K562 (cell line): ENCODE results near the gene DNMT3A. TPM values are rescaled to one million over a fixed set of nuclear protein-coding genes. Genes with fewer than 3 reads are reported as not detected.

ENCODE experiments used
- ATAC-seq: fragments of 200-7000 bp; cut with Tn5 transposase; 3 replicates; pipeline ENCODE4 v1.9.1; 2020; ENCODE audit warnings: moderate library complexity
- BruUV-seq: library from RNA; stranded (reverse); fragments of 400-500 nt; replicated peaks from 2 replicates; lab custom pipeline; 2021; lab: Mats Ljungman, UMichigan
- CTCF ChIA-PET: fragments of 300-600 bp; formaldehyde crosslinking; extraction: SDS; loops from one replicate; lab custom pipeline; 2021; ENCODE audit warnings: low intra/inter-chr PET ratio; lab: Yijun Ruan, JAX
- POLR2A ChIA-PET: fragments of 300-600, 350-650 bp; sonication (Branson Sonifier 250); formaldehyde crosslinking; extraction: SDS; loops from one replicate; lab custom pipeline; 2021; ENCODE audit warnings: antibody characterized with exemption, inconsistent platforms; lab: Yijun Ruan, JAX
- DNase-seq, 4 experiments: peaks; one replicate each; pipeline versions ENCODE4 v3.0.0 to v3.0.0-alpha.2; 2011 to 2018; ENCODE audit warnings: low spot score in 3 of 4, mixed read lengths in 3 of 4; ENCODE audit errors: extremely low read depth in 1 of 4
- FAIRE-seq: peaks from 2 replicates; lab custom pipeline; 2011; peaks lifted over from hg19 to GRCh38; lab: Jason Lieb, UNC
- H2AFZ ChIP-seq: 2 replicates; pipeline ENCODE4 v1.6.0; 2011; ENCODE audit warnings: low read depth, low read length, control low read depth, inconsistent platforms
- H3K27ac ChIP-seq: fragments of 200-600 bp; 3 replicates; pipeline ENCODE4 v1.8.0; 2011; ENCODE audit warnings: low read depth, mild to moderate bottlenecking, control low read depth, inconsistent platforms, low read length, moderate library complexity, mixed read lengths; ENCODE audit errors: extremely low read depth
- H3K27me3 ChIP-seq, 2 experiments: fragments of 300-600 bp in 1 of 2; 2 replicates in 1 of 2; 3 replicates in 1 of 2; pipeline versions ENCODE4 v1.6.0 to v1.8.0; 2011; ENCODE audit warnings: inconsistent platforms in 2 of 2, low read length in 2 of 2, mild to moderate bottlenecking in 1 of 2, mixed read lengths in 1 of 2, moderate library complexity in 1 of 2; ENCODE audit not compliant: control insufficient read depth in 2 of 2, insufficient read depth in 2 of 2
- H3K36me3 ChIP-seq: fragments of 300-600 bp; 3 replicates; pipeline ENCODE4 v1.8.0; 2011; ENCODE audit warnings: mild to moderate bottlenecking, low read length, inconsistent platforms; ENCODE audit not compliant: control insufficient read depth, insufficient read depth
- H3K4me1 ChIP-seq, 2 experiments: fragments of 200-600 bp in 1 of 2; replicated peaks in 1 of 2; 2 replicates in 1 of 2; 3 replicates in 1 of 2; pipeline versions ENCODE4 v1.5.1 to v1.8.0; 2011; ENCODE audit warnings: inconsistent platforms in 2 of 2, low read length in 2 of 2, mild to moderate bottlenecking in 1 of 2, mixed read lengths in 1 of 2, moderate library complexity in 1 of 2; ENCODE audit not compliant: control insufficient read depth in 2 of 2, insufficient read depth in 2 of 2
- H3K4me2 ChIP-seq: 2 replicates; pipeline ENCODE4 v1.6.1; 2011; ENCODE audit warnings: low read length, control low read depth, inconsistent platforms, mixed read lengths; ENCODE audit not compliant: insufficient read depth
- H3K4me3 ChIP-seq: fragments of 200-600 bp; sonication (generic), shearing (Covaris generic); 2 replicates; pipeline ENCODE4 v1.5.1; 2016; ENCODE audit warnings: control low read depth, inconsistent platforms
- H3K79me2 ChIP-seq: fragments of 200-600 bp; 3 replicates; pipeline ENCODE4 v1.8.0; 2011; ENCODE audit warnings: low read length, inconsistent platforms; ENCODE audit not compliant: control insufficient read depth, insufficient read depth
- H3K9ac ChIP-seq, 2 experiments: 2 replicates each; pipeline versions ENCODE4 v1.6.0 to v1.6.1; 2011; ENCODE audit warnings: low read depth in 2 of 2, low read length in 2 of 2, control low read depth in 1 of 2, inconsistent platforms in 1 of 2, mild to moderate bottlenecking in 1 of 2, mixed read lengths in 1 of 2; ENCODE audit not compliant: insufficient read depth in 1 of 2
- H3K9me1 ChIP-seq: one replicate; pipeline ENCODE4 v1.6.0; 2011; ENCODE audit warnings: inconsistent platforms, mild to moderate bottlenecking, low read length, moderate library complexity; ENCODE audit not compliant: control insufficient read depth, insufficient read depth
- H3K9me3 ChIP-seq: replicated peaks from 2 replicates; pipeline ENCODE4 v1.5.1; 2011; ENCODE audit warnings: low read depth, low read length, inconsistent platforms; ENCODE audit not compliant: control insufficient read depth, insufficient read depth
- H4K20me1 ChIP-seq: replicated peaks from 2 replicates; pipeline ENCODE4 v1.6.1; 2011; ENCODE audit warnings: low read length, inconsistent platforms, mixed read lengths; ENCODE audit not compliant: control insufficient read depth, insufficient read depth
- FUS ChIP-seq: fragments of 200-400 bp; formaldehyde crosslinking; optimal IDR thresholded peaks from 2 replicates; pipeline ENCODE3; 2017; ENCODE audit warnings: low read depth, low read length
- HNRNPK ChIP-seq: fragments of 200-400 bp; formaldehyde crosslinking; IDR thresholded peaks from one replicate; pipeline ENCODE4 v1.6.1; 2018; ENCODE audit warnings: mild to moderate bottlenecking, low read depth, low read length; ENCODE audit not compliant: poor library complexity, severe bottlenecking
- KDM1A ChIP-seq, 2 experiments: fragments of 450-650 bp; IDR thresholded peaks; 2 replicates each; pipeline ENCODE4 v1.6.1; 2016; ENCODE audit warnings: mild to moderate bottlenecking in 2 of 2
- LARP7 ChIP-seq: fragments of 450-650 bp; IDR thresholded peaks from 2 replicates; pipeline ENCODE4 v1.6.1; 2016
- POLR2AphosphoS5 ChIP-seq: IDR thresholded peaks from 2 replicates; pipeline ENCODE4 v1.6.1; 2011; ENCODE audit warnings: mild to moderate bottlenecking, low read depth, low read length, moderate library complexity; ENCODE audit not compliant: control insufficient read depth, insufficient read depth
- ZFP36 ChIP-seq: fragments of 150-350 bp; IDR thresholded peaks from 2 replicates; pipeline ENCODE4 v1.6.1; 2018; ENCODE audit warnings: low read length, low read depth; ENCODE audit not compliant: partially characterized antibody
- ZNF764 ChIP-seq: fragments of 250-450 bp; sonication (Bioruptor Pico); IDR thresholded peaks from 2 replicates; pipeline ENCODE4 v1.4.0; 2020; ENCODE audit warnings: low read depth, mild to moderate bottlenecking, moderate library complexity
- WGBS: fragments of 100-300 bp; shearing (Covaris generic); methylation state at CpG from one replicate; pipeline ENCODE4 v1.1.6; 2016; ENCODE audit warnings: low coverage, mixed read lengths; ENCODE audit not compliant: insufficient coverage; ENCODE audit errors: missing lambda C conversion rate; 5-methylcytosine and 5-hydroxymethylcytosine counted together
- in situ Hi-C: fragments of 300-500 bp; cut with MboI; formaldehyde crosslinking; loops from 4 replicates; pipeline ENCODE4 v1.15.0; 2018; ENCODE audit warnings: inconsistent platforms, mixed read lengths
- intact Hi-C: fragments of 100-400 bp; cut with micrococcal nuclease; formaldehyde crosslinking; loops from 2 replicates; pipeline ENCODE4 v1.14.2; 2022
- polyA plus RNA-seq, 8 experiments: library from polyadenylated mRNA; depleted of rRNA in 4 of 8; stranded (reverse) in 5 of 8; unstranded in 3 of 8; fragments of >200 nt; fragmentation: Nextera tagmentation in 2 of 8; fragmentation: Illumina TruSeq in 1 of 8; extraction: Ambion mirVana in 2 of 8; extraction: Trizol in 1 of 8; gene quantifications; 2 replicates each; pipeline versions ENCODE4 v1.2.1 to v1.2.3, GENCODE V29; 2011 to 2014; ENCODE audit warnings: inconsistent platforms in 1 of 8, missing spikeins in 1 of 8
- total RNA-seq, 7 experiments: library from RNA; depleted of rRNA in 6 of 7; stranded (reverse); fragments of >200 nt in 6 of 7; fragmentation: Illumina TruSeq in 2 of 7; extraction: Trizol in 2 of 7; gene quantifications; 2 replicates each; pipeline versions ENCODE4 v1.2.1 to v1.2.3, GENCODE V29; 2011 to 2021; ENCODE audit warnings: low replicate concordance in 1 of 7
- TF ChIP-seq, protein P1 (sequence below): fragments of 450-650 bp; formaldehyde crosslinking; IDR thresholded peaks from 2 replicates; pipeline ENCODE4 v1.4.0; 2022; ENCODE audit warnings: missing genetic modification characterization
- TF ChIP-seq, protein P2 (sequence below): fragments of 250-450 bp; sonication (Bioruptor Pico); IDR thresholded peaks from 2 replicates; pipeline ENCODE4 v1.5.0; 2021; ENCODE audit warnings: mild to moderate bottlenecking, borderline replicate concordance

The DNMT3A gene
- total and polyA plus RNA-seq, 9 of the 15 experiments (the other 6 are each of a cell fraction or from before 2014, with no cell fraction given): 3.0 to 16.0 (median 6.1) TPM

DNA sequence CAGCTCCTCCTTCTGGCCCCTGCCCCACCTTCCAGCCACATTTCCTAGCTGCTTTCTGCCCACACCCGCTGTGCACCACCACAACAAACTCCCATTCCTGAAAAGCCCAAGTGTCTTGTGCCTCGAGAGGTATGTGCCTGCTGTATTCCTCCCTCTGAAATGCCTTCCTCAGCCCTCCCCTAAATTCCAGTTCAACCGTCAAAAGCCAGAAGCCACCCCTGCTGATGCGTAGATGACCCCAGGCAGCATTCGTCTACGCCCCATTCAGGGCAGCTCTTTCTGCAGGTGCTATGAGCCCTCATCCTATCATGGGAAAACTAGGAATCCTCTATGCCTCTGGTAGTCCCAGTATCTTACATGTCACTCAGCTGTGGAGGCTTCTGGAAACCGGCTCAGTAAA, 71.7 kb downstream of the DNMT3A start:
- no peak for ATAC-seq
- peaks cover 0 to 4% of the 10 kb centered on the region in 2 experiments; a peak in 4 of 5 replicates for H3K4me1 ChIP-seq
- H4K20me1 ChIP-seq: no peaks in the 10 kb centered on the region
- TF ChIP-seq HNRNPK: no peak
- no peak for TF ChIP-seq ZNF764 (CRISPR knock-in tag)
- no peak for TF ChIP-seq FUS
- no peak for FAIRE-seq
- no peaks in the 10 kb centered on the region for H3K9me3 ChIP-seq
- H3K27me3 ChIP-seq: peaks cover 0 to 4% of the 10 kb centered on the region in 2 experiments; a peak in 2 of 5 replicates
- intact Hi-C loops: no loop called here
- no peaks in the 10 kb centered on the region for H3K9me1 ChIP-seq
- H2AFZ ChIP-seq: no peak overlapping the region
- H3K27ac ChIP-seq: no peak overlapping the region
- no peaks in the 10 kb centered on the region for H3K36me3 ChIP-seq
- ChIA-PET CTCF (no interaction called here), POLR2A (interaction anchor here (1.7 kb wide), 1 partner anchor 16 kb away, joined by 6 read pairs; no protein-coding TSS in a partner anchor)
- in situ Hi-C loops: no loop called here
- no peak for DNase-seq
- 24% methylated on average over 7 of the region's 7 CpGs for WGBS
- no peak overlapping the region for H3K4me3 ChIP-seq
- BruUV-seq: no TSS peak
- no peak overlapping the region for H3K4me2 ChIP-seq
- no peak overlapping the region; a peak in 1 of 4 replicates for H3K9ac ChIP-seq
- H3K79me2 ChIP-seq: no peaks in the 10 kb centered on the region

GRCh38 chr2:25269233-25269632, 72.5 kb downstream of the DNMT3A start:
- 18% methylated on average over 3 of the region's 3 CpGs for WGBS
- TF ChIP-seq ZFP36 (peak; percentile 94), POLR2AphosphoS5 (no peak), LARP7 (no peak), KDM1A (IDR thresholded peaks at IDR 0.05) (0 out of 4 replicates have a peak, but pooled peaks of 1 of the 2 experiments have one; percentile 7)
- TF ChIP-seq, protein P1, sequence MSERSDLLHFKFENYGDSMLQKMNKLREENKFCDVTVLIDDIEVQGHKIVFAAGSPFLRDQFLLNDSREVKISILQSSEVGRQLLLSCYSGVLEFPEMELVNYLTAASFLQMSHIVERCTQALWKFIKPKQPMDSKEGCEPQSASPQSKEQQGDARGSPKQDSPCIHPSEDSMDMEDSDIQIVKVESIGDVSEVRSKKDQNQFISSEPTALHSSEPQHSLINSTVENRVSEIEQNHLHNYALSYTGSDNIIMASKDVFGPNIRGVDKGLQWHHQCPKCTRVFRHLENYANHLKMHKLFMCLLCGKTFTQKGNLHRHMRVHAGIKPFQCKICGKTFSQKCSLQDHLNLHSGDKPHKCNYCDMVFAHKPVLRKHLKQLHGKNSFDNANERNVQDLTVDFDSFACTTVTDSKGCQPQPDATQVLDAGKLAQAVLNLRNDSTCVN (CRISPR knock-in tag): no peak
- TF ChIP-seq, protein P2, sequence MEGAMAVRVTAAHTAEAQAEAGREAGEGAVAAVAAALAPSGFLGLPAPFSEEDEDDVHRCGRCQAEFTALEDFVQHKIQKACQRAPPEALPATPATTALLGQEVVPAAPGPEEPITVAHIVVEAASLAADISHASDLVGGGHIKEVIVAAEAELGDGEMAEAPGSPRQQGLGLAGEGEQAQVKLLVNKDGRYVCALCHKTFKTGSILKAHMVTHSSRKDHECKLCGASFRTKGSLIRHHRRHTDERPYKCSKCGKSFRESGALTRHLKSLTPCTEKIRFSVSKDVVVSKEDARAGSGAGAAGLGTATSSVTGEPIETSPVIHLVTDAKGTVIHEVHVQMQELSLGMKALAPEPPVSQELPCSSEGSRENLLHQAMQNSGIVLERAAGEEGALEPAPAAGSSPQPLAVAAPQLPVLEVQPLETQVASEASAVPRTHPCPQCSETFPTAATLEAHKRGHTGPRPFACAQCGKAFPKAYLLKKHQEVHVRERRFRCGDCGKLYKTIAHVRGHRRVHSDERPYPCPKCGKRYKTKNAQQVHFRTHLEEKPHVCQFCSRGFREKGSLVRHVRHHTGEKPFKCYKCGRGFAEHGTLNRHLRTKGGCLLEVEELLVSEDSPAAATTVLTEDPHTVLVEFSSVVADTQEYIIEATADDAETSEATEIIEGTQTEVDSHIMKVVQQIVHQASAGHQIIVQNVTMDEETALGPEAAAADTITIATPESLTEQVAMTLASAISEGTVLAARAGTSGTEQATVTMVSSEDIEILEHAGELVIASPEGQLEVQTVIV: no peak

More at GRCh38 chr2:25269233-25269632, 72.5 kb downstream of the DNMT3A start:
- no peak overlapping the region for H2AFZ ChIP-seq
- CTCF ChIA-PET: no interaction called here
- no peaks in the 10 kb centered on the region for H3K79me2 ChIP-seq
- POLR2A ChIA-PET: interaction anchor here (1.7 kb wide), 1 partner anchor 17 kb away, joined by 6 read pairs; no protein-coding TSS in a partner anchor
- no peaks in the 10 kb centered on the region for H3K9me3 ChIP-seq
- in situ Hi-C loops: no loop called here
- no peak overlapping the region; a peak in 1 of 4 replicates for H3K9ac ChIP-seq
- no peak overlapping the region for H3K27ac ChIP-seq
- peaks cover 0 to 4% of the 10 kb centered on the region in 2 experiments; a peak in 2 of 5 replicates for H3K27me3 ChIP-seq
- H3K4me3 ChIP-seq: no peak overlapping the region
- DNase-seq (no peak), FAIRE-seq (no peak), ATAC-seq (no peak)
- H3K36me3 ChIP-seq: no peaks in the 10 kb centered on the region
- intact Hi-C loops: no loop called here
- no TSS peak for BruUV-seq
- H3K4me2 ChIP-seq: no peak overlapping the region
- H4K20me1 ChIP-seq: no peaks in the 10 kb centered on the region
- no peaks in the 10 kb centered on the region for H3K9me1 ChIP-seq
- peaks cover 0 to 4% of the 10 kb centered on the region in 2 experiments; a peak in 3 of 5 replicates for H3K4me1 ChIP-seq
